Fibroblast of lung (primary cell): ENCODE data around the gene TMED7. TPM values are rescaled to one million over a fixed set of nuclear protein-coding genes. Genes with fewer than 3 reads are reported as not detected.
"Not testable (repeated sequence)": the region's sequence is repeated elsewhere in the genome, so short reads cannot be mapped to it uniquely, and the experiment has no call there.

Experiments
- DNase-seq, 2 donors: peaks; one replicate each; pipeline versions ENCODE4 v3.0.0 to v3.0.0-alpha.2; 2010; ENCODE audit warnings: low read depth in 2 of 2
- H2AFZ ChIP-seq: 2 replicates; pipeline ENCODE4 v1.5.1; 2012; ENCODE audit warnings: low read length, control low read depth, inconsistent platforms
- H3K27ac ChIP-seq: 2 replicates; pipeline ENCODE4 v1.5.1; 2011; ENCODE audit warnings: low read length, control low read depth; ENCODE audit not compliant: insufficient read depth
- H3K27me3 ChIP-seq: 2 replicates; pipeline ENCODE4 v1.5.1; 2011; ENCODE audit warnings: mild to moderate bottlenecking, low read length; ENCODE audit not compliant: control insufficient read depth, insufficient read depth
- H3K36me3 ChIP-seq: 2 replicates; pipeline ENCODE4 v1.5.1; 2011; ENCODE audit warnings: low read length; ENCODE audit not compliant: control insufficient read depth, insufficient read depth
- H3K4me1 ChIP-seq: 2 replicates; pipeline ENCODE4 v1.5.1; 2011; ENCODE audit warnings: low read length; ENCODE audit not compliant: control insufficient read depth, insufficient read depth; ENCODE audit errors: extremely low read depth
- H3K4me2 ChIP-seq: 2 replicates; pipeline ENCODE4 v1.5.1; 2011; ENCODE audit warnings: low read length, control low read depth; ENCODE audit not compliant: insufficient read depth; ENCODE audit errors: extremely low read depth
- H3K4me3 ChIP-seq, 4 experiments: fragments of 200-600 bp in 1 of 4; sonication (generic) in 1 of 4; replicated peaks in 1 of 4; 2 replicates each; pipeline ENCODE4 v1.5.1; 2011 to 2016; ENCODE audit warnings: low read length in 4 of 4, low read depth in 3 of 4, mild to moderate bottlenecking in 3 of 4, control low read depth in 2 of 4, inconsistent platforms in 1 of 4, mixed read lengths in 1 of 4; ENCODE audit not compliant: insufficient read depth in 1 of 4; ENCODE audit errors: control extremely low read depth in 1 of 4
- H3K79me2 ChIP-seq: 2 replicates; pipeline ENCODE4 v1.5.1; 2012; ENCODE audit warnings: mild to moderate bottlenecking, low read length, inconsistent platforms; ENCODE audit not compliant: control insufficient read depth, insufficient read depth
- H3K9ac ChIP-seq: 2 replicates; pipeline ENCODE4 v1.5.1; 2011; ENCODE audit warnings: mild to moderate bottlenecking, low read length, control low read depth; ENCODE audit not compliant: insufficient read depth
- H3K9me3 ChIP-seq: 2 replicates; pipeline ENCODE4 v1.5.1; 2012; ENCODE audit warnings: low read depth, low read length; ENCODE audit not compliant: control insufficient read depth, insufficient read depth
- H4K20me1 ChIP-seq: 2 replicates; pipeline ENCODE4 v1.5.1; 2011; ENCODE audit warnings: low read length; ENCODE audit not compliant: control insufficient read depth, insufficient read depth; ENCODE audit errors: extremely low read depth
- EZH2 ChIP-seq: IDR thresholded peaks from 2 replicates; pipeline ENCODE4 v1.5.1; 2012; ENCODE audit warnings: low read length, control low read depth, mild to moderate bottlenecking; ENCODE audit errors: missing control alignments
- polyA plus RNA-seq, 2 donors: library from polyadenylated mRNA; depleted of rRNA in 1 of 2; stranded (reverse) in 1 of 2; unstranded in 1 of 2; fragments of >200 nt; gene quantifications; 2 replicates each; pipeline ENCODE4 v1.2.1, GENCODE V29; 2011 to 2012; ENCODE audit warnings: missing spikeins in 1 of 2
- total RNA-seq: library from RNA; depleted of rRNA; stranded (reverse); fragments of >200 nt; gene quantifications from 2 replicates; pipeline ENCODE4 v1.2.1, GENCODE V29; 2014
- TF ChIP-seq, protein P1 (sequence below), 2 donors: IDR thresholded peaks in 1 of 2; conservative IDR thresholded peaks in 1 of 2; 1 replicate in 1 of 2; 2 replicates in 1 of 2; pipeline ENCODE4 v1.5.1; 2011 to 2012; ENCODE audit warnings: low read length in 2 of 2, control low read depth in 1 of 2, inconsistent platforms in 1 of 2, low read depth in 1 of 2, mild to moderate bottlenecking in 1 of 2

TMED7 gene
- total and polyA plus RNA-seq, 2 donors (not counting 1 experiment from before 2014, with no cell fraction given) = 104 to 154 TPM

DNA sequence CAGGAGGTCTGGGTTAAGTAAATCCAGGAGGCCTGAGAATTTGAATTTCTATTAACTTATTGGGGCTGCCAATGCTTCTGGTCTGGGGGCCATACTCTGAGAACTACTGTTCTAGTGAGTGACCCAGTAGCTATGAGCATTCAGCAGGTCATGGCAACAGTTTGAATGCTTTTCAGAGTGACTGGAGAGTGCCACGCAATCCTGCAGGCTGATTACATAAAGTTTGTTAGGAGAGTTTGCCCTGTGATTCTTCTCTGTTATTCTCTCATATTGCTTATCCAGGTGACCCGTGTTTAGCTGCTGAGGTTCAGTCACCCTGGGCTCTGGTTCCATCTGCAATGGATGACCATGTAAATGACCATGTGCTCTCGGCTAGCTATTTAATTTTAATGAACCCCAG is 22.2 kb upstream of the TMED7 start:
- Histone ChIP-seq H3K27me3 (peaks cover 10% of the 10 kb centered on the region), H3K4me2 (no peak overlapping the region), H3K4me1 (no peaks in the 10 kb centered on the region), H3K27ac (no peak overlapping the region), H4K20me1 (no peaks in the 10 kb centered on the region), H3K36me3 (no peaks in the 10 kb centered on the region), H2AFZ (no peak overlapping the region), H3K79me2 (no peaks in the 10 kb centered on the region), H3K4me3 (no peak overlapping the region), H3K9me3 (no peaks in the 10 kb centered on the region), H3K9ac (no peak overlapping the region)
- TF ChIP-seq, protein P1, sequence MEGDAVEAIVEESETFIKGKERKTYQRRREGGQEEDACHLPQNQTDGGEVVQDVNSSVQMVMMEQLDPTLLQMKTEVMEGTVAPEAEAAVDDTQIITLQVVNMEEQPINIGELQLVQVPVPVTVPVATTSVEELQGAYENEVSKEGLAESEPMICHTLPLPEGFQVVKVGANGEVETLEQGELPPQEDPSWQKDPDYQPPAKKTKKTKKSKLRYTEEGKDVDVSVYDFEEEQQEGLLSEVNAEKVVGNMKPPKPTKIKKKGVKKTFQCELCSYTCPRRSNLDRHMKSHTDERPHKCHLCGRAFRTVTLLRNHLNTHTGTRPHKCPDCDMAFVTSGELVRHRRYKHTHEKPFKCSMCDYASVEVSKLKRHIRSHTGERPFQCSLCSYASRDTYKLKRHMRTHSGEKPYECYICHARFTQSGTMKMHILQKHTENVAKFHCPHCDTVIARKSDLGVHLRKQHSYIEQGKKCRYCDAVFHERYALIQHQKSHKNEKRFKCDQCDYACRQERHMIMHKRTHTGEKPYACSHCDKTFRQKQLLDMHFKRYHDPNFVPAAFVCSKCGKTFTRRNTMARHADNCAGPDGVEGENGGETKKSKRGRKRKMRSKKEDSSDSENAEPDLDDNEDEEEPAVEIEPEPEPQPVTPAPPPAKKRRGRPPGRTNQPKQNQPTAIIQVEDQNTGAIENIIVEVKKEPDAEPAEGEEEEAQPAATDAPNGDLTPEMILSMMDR (conservative IDR thresholded peaks at IDR 0.05 in 1 of 2, IDR thresholded peaks at IDR 0.05 in 1 of 2; ENCODE audit: low read depth in 1 of 2, low read length in 2 of 2) = no peak
- no peak for TF ChIP-seq EZH2
- DNase-seq = no peak

- H3K4me1 ChIP-seq, H3K9ac ChIP-seq, H2AFZ ChIP-seq, H3K36me3 ChIP-seq, H3K4me2 ChIP-seq, H3K27ac ChIP-seq, H4K20me1 ChIP-seq, DNase-seq, H3K79me2 ChIP-seq, H3K4me3 ChIP-seq, H3K9me3 ChIP-seq: not testable (repeated sequence)
- H3K27me3 ChIP-seq = peaks cover 13% of the 10 kb centered on the region
Measured at GRCh38 chr5:115645386-115645785, 19.6 kb upstream of the TMED7 start.

DNA sequence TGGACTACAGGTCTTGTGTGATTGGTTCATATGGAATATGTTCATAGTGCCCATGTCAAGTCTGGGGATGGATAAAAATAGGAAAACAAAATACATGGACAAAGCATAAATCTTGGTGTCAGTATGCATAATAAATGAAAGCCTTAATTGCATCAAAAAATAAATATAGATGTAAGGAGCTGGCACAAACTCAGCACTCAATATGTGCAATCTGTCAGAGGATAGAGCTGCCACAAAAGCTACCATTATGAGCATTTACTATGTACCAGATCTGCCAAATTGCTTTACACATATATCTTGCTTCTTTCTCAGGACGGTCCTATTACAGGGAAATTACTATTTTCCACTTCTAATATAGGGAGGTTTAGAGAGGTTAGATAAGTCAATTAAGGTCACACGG is 18.2 kb upstream of the TMED7 start:
- Histone ChIP-seq H3K4me2 (no peak overlapping the region), H3K36me3 (no peaks in the 10 kb centered on the region), H3K4me3 (no peak overlapping the region), H4K20me1 (no peaks in the 10 kb centered on the region), H3K9me3 (no peaks in the 10 kb centered on the region), H3K4me1 (no peaks in the 10 kb centered on the region), H3K79me2 (no peaks in the 10 kb centered on the region), H2AFZ (no peak overlapping the region), H3K27ac (no peak overlapping the region), H3K27me3 (peaks cover 13% of the 10 kb centered on the region), H3K9ac (no peak overlapping the region)
- TF ChIP-seq, protein P1 (conservative IDR thresholded peaks at IDR 0.05 in 1 of 2, IDR thresholded peaks at IDR 0.05 in 1 of 2; ENCODE audit: low read depth in 1 of 2, low read length in 2 of 2) = no peak
- no peak for TF ChIP-seq EZH2
- DNase-seq = no peak
